Measurements from ENCODE around the gene NTM.

DNA sequence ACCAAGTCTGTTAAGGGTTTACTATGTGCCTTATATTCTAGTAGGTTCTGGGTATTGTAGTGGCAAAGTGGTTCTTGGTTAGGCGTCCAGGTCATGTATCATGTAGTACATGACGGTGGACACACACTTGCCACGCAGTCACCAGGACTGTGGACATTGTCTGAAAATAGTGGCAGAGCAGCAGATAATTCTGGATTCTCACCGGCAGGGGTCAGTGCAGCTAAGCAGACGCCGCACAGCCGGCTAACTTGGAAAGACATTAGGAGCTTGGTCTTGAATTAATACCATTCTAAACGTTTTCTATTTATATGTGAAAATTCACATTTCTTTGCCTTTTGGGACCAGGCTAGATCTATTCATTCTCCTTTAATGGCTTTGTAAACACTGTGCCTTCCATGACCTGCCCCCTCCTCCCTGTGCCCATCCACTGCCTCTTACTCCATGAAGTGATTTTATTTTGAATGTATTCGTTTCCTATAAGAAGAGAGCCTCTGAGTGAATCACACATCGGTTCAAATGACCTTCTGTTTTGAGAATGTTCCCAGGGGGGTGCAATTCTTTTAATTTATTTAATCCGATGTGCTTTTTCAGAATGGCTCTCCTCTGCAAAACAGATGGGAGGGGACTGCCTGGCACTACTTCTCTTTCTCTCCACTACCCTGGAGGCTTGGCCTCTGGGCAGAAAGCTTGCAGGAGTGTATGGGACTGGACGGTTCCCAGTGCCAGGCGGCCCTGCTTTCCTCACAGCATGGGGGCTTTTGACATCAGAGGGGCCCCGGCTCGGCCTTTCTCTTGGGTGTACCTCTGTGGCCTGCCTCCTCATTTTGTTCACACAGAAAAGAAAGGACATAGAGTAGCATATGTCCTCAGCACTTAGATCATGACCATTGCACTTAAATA is 378.0 kb downstream of the NTM start:
- TF ChIP-seq, protein P1, sequence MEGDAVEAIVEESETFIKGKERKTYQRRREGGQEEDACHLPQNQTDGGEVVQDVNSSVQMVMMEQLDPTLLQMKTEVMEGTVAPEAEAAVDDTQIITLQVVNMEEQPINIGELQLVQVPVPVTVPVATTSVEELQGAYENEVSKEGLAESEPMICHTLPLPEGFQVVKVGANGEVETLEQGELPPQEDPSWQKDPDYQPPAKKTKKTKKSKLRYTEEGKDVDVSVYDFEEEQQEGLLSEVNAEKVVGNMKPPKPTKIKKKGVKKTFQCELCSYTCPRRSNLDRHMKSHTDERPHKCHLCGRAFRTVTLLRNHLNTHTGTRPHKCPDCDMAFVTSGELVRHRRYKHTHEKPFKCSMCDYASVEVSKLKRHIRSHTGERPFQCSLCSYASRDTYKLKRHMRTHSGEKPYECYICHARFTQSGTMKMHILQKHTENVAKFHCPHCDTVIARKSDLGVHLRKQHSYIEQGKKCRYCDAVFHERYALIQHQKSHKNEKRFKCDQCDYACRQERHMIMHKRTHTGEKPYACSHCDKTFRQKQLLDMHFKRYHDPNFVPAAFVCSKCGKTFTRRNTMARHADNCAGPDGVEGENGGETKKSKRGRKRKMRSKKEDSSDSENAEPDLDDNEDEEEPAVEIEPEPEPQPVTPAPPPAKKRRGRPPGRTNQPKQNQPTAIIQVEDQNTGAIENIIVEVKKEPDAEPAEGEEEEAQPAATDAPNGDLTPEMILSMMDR (conservative IDR thresholded peaks at IDR 0.05; ENCODE audit: low read length), result peak; percentile 80
- TF ChIP-seq EZH2phosphoT487 (IDR thresholded peaks at IDR 0.05; ENCODE audit: borderline replicate concordance), result no peak

Measured in Loucy (cell line).